ENCODE results near the gene ERAP2. TPM values are rescaled to one million over a fixed set of nuclear protein-coding genes. Genes with fewer than 3 reads are reported as not detected.

Gene ERAP2
- total RNA-seq, 2 donors from 2014 or later = 7.5 to 24.7 TPM

DNA sequence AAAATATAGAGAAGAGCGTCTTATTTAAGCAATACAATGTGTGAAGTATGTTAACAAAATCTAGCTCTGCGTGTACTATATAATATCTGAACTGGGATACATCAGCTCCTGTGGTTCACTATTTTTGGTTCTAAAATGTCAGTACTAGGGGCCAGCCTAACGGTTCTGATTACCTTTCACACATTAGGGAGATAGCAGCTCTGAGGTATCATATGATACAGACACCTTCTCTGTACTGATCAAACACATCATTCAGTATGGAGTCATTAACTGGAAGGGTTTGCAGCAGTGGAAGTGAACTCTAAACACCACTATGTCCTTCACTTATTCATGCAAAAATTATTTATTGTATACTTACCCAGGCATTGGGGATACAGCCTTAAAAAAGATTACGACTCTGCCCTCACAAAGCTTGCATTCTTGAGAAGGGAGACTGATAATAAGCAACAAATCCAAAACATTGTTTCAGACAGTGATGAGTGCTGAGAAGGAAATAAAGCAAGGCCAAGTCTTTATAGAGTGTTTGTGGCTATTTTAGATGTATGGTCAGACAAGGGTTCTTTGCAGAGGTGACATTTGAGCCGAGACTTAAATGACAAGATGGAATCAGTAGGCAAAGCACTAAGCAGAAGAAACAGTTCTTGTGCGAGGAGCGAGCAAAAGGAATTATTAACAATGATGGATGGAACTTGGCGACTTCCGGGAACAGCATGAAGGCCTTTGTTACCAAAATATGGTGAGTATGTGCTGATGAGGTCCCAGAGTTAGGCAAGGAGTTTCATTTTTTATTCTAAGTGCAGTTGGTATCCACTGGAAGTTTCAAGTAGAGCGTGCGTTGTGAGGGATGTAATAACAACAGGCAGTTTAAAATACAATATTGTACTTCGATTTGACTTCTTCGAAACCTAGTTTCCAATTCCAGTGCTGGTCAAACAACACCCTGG is 57.7 kb downstream of the ERAP2 start:
- H3K4me3 ChIP-seq = peak overlapping the region; percentile 68 to 91
- no peaks in the 10 kb centered on the region for H3K9me3 ChIP-seq
- no peaks in the 10 kb centered on the region for H3K27me3 ChIP-seq
- TF ChIP-seq, protein P1, sequence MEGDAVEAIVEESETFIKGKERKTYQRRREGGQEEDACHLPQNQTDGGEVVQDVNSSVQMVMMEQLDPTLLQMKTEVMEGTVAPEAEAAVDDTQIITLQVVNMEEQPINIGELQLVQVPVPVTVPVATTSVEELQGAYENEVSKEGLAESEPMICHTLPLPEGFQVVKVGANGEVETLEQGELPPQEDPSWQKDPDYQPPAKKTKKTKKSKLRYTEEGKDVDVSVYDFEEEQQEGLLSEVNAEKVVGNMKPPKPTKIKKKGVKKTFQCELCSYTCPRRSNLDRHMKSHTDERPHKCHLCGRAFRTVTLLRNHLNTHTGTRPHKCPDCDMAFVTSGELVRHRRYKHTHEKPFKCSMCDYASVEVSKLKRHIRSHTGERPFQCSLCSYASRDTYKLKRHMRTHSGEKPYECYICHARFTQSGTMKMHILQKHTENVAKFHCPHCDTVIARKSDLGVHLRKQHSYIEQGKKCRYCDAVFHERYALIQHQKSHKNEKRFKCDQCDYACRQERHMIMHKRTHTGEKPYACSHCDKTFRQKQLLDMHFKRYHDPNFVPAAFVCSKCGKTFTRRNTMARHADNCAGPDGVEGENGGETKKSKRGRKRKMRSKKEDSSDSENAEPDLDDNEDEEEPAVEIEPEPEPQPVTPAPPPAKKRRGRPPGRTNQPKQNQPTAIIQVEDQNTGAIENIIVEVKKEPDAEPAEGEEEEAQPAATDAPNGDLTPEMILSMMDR (IDR thresholded peaks at IDR 0.05) = no peak
- no peak for TF ChIP-seq POLR2A (IDR thresholded peaks at IDR 0.05)
- intact Hi-C loops (cut with DNase I) = no loop called here
- WGBS, 2 donors = 12 to 19% methylated on average over 13 of the region's 13 CpGs
- peak overlapping the region; percentile 89 to 96 (median 96) for H3K27ac ChIP-seq
- ATAC-seq (no peak), DNase-seq (peak in 3 of 4 donors; percentile 15 to 16 (median 15))
- H3K4me1 ChIP-seq = peaks cover 37% of the 10 kb centered on the region
- H3K36me3 ChIP-seq (replicated peaks in 1 of 2; ENCODE audit: insufficient read depth in 1 of 2, low read depth in 2 of 2) = no peaks in the 10 kb centered on the region

DNA sequence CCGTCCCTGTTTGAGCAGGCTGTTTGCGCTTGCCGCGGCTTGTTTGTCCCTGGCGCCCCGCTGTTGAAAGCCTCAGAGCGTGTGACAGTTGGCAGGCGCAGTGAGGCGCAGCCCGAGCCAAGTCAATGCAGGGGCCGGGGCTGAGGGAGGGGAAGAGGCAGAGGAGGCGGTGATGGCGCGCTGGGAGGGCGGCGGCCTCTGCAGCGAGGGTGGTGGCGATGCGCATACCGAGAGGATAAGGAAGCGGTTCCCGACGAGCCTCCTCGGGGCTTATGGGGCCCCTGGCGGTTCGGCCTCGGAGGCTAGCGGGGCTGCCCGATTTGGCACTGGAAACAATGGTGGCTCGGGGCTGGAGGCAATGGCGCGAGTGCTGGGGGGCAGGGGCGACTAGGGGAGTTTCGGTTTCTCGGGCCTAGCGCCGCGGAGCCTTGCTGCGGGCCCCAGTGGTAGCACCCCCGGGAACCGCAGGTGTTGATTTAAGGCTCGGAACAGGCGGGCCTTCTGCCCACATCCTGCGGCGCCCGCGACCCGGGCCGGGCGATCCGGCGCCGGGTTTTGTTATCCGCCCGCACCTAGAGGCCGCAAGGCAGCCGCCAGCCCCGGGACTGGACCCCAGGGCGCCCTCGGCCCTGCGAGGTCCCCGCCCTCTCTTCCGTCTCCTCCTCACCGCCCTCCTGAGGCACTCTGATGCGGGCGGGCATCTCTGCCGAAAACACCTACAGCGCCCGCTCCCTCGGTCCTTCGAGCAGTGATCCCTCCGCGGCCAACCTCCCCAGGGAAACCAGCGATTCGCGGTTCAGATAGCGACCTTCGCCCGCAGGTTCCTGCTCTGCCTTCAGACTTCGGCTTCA is 58.6 kb downstream of the ERAP2 start:
- TF ChIP-seq POLR2A (IDR thresholded peaks at IDR 0.05) = peak; percentile 43 to 86 (median 83)
- TF ChIP-seq, protein P1 (IDR thresholded peaks at IDR 0.05) = peak in 3 of 7 experiments; percentile 22 to 33 (median 24)
- no peaks in the 10 kb centered on the region for H3K27me3 ChIP-seq
- DNase-seq (peak; percentile 92 to 94 (median 94)), ATAC-seq (peak; percentile 77)
- intact Hi-C loops (cut with DNase I) = no loop called here
- H3K36me3 ChIP-seq (replicated peaks in 1 of 2; ENCODE audit: insufficient read depth in 1 of 2, low read depth in 2 of 2) = no peaks in the 10 kb centered on the region
- no peaks in the 10 kb centered on the region for H3K9me3 ChIP-seq
- WGBS, 2 donors = 1% methylated on average over 23 to 71 of the region's 80 CpGs
- H3K4me1 ChIP-seq = peaks cover 37% of the 10 kb centered on the region
- H3K4me3 ChIP-seq = peak overlapping the region; percentile 68 to 91
- H3K27ac ChIP-seq = peak overlapping the region; percentile 89 to 96 (median 96)

DNA sequence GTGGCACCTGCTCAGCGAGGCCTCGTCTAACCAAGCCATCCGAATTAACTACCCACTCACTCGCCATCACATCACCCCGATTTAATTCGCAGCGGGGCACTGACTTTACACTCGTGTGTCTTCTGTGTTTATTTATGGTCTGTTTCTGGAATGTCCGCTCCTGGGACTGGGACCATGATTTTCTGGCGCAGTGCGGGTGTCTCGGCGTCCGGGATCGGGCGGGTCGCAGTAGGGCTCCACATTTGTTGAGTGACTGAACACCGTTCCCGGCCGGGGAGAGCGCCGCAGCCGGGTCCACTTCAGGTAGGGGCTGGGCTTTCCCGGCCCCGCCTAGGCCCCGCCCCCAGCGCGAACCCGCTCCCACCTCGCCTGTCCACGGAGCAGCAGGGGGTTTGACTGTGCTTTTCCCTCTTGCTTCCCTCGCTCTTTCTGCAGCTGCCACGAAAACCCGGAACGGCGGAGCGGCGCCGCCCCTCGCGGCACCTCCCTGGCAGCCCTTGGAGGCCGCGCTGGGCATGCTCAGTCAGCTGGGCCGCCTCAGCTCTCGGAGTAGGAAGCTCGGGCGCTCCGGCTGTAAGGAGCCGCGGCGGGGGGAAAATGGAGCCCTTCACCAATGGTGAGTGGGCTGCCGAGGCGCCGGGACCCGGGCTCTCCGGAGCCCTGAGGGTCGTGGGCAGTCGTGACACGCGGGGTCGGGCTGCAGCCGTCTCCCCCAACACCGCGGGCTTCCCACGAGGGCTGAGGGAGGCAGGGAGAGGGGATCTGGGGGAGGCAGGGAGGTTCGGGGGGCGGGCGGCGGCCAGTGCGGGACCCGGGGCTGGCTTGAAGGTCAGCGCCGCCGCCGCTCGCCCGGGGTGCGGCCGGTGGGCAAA is 59.5 kb downstream of the ERAP2 start, which contains the start of gene LNPEP:
LNPEP (plus strand) TSS at position 522 of the 872 bp plus-strand sequence; CDS start at position 598, 76 bp downstream.
- Histone ChIP-seq H3K27me3 (no peaks in the 10 kb centered on the region), H3K4me3 (peak within 1 kb of the TSS; percentile 68 to 91), H3K27ac (peak within 1 kb of the TSS; percentile 89 to 96 (median 96)), H3K9me3 (no peaks in the 10 kb centered on the region), H3K36me3 (replicated peaks in 1 of 2; ENCODE audit: insufficient read depth in 1 of 2, low read depth in 2 of 2) (no peaks in the 10 kb centered on the region), H3K4me1 (peaks cover 37% of the 10 kb centered on the region)
- 0% methylated on average over 22 to 78 of the region's 79 CpGs for WGBS, 2 donors
- ATAC-seq (peak; percentile 87), DNase-seq (peak; percentile 96 to 98 (median 97))
- TF ChIP-seq, protein P1 (IDR thresholded peaks at IDR 0.05) = peak in 2 of 7 experiments; percentile 10 to 24
- TF ChIP-seq POLR2A (IDR thresholded peaks at IDR 0.05) = peak; percentile 81 to 92 (median 88)
- intact Hi-C loops (cut with DNase I) = no loop called here
